Stomach (tissue), 9 donors: ENCODE measurements around the gene ATP8A1. TPM values are rescaled to one million over a fixed set of nuclear protein-coding genes. Genes with fewer than 3 reads are reported as not detected.

Experiments
- DNase-seq, 2 donors: peaks; one replicate each; pipeline versions ENCODE4 v3.0.0 to v3.0.0-alpha.2; 2013 to 2019
- H3K27ac ChIP-seq, 5 donors: fragments of 200-600 bp in 4 of 5; sonication (generic) in 4 of 5; one replicate each; pipeline ENCODE4 v1.5.1; 2013 to 2019; ENCODE audit warnings: mild to moderate bottlenecking in 1 of 5, moderate library complexity in 1 of 5
- H3K27me3 ChIP-seq, 3 donors: fragments of 200-600 bp; sonication (generic); one replicate each; pipeline ENCODE4 v1.5.1; 2017 to 2019; ENCODE audit warnings: mixed run types in 1 of 3
- H3K36me3 ChIP-seq, 4 donors: fragments of 200-600 bp; sonication (generic); 1 replicate in 3 of 4; 2 replicates in 1 of 4; pipeline ENCODE4 v1.5.1; 2016 to 2019
- H3K4me1 ChIP-seq, 4 donors: fragments of 200-600 bp; sonication (generic); one replicate each; pipeline ENCODE4 v1.5.1; 2016 to 2019
- H3K4me3 ChIP-seq, 4 donors: fragments of 200-600 bp; sonication (generic) in 3 of 4; one replicate each; pipeline ENCODE4 v1.5.1; 2016 to 2019; ENCODE audit warnings: mild to moderate bottlenecking in 1 of 4
- H3K9me3 ChIP-seq, 4 donors: fragments of 200-600 bp; sonication (generic); one replicate each; pipeline ENCODE4 v1.5.1; 2016 to 2019
- EP300 ChIP-seq: sonication (generic); formaldehyde crosslinking; IDR thresholded peaks from one replicate; pipeline ENCODE4 v1.6.1; 2017; ENCODE audit warnings: antibody characterized with exemption
- POLR2A ChIP-seq, 4 donors: fragments of 450-650 bp; IDR thresholded peaks; one replicate each; pipeline ENCODE4 v1.6.1; 2016; ENCODE audit warnings: antibody characterized with exemption in 4 of 4, control low read depth in 2 of 4, mild to moderate bottlenecking in 1 of 4, moderate library complexity in 1 of 4
- POLR2AphosphoS5 ChIP-seq, 3 donors: sonication (generic); formaldehyde crosslinking; IDR thresholded peaks; one replicate each; pipeline ENCODE4 v1.6.1; 2016; ENCODE audit warnings: antibody characterized with exemption in 3 of 3
- WGBS, 5 donors: extraction: QIAGEN DNeasy Blood & Tissue Kit in 3 of 5; methylation state at CpG; one replicate each; pipeline versions ENCODE4 v1.1.5 to v1.1.7; 2013 to 2018; 5-methylcytosine and 5-hydroxymethylcytosine counted together
- intact Hi-C: fragments of 100-400 bp; cut with DNase I; formaldehyde crosslinking; loops from one replicate; pipeline ENCODE4 v1.15.1; 2023; ENCODE audit warnings: low total_unique reads
- polyA plus RNA-seq, 3 donors: library from polyadenylated mRNA; stranded (reverse); fragments of 200-250 nt; gene quantifications; one replicate each; pipeline ENCODE4 v1.2.3, GENCODE V29; 2013
- total RNA-seq, 5 donors: library from RNA; depleted of rRNA; stranded (reverse); fragments of >200 nt; gene quantifications; one replicate each; pipeline versions ENCODE4 v1.1.0 to v1.2.3, GENCODE V29; 2014 to 2016
- TF ChIP-seq, protein P1 (sequence below), 7 experiments: fragments of 450-650 bp in 4 of 7; fragments of 200-600 bp in 3 of 7; sonication (generic) in 3 of 7; IDR thresholded peaks; one replicate each; pipeline ENCODE4 v1.5.1; 2016 to 2019; ENCODE audit warnings: antibody characterized with exemption in 7 of 7, control low read depth in 2 of 7, mild to moderate bottlenecking in 1 of 7
- donor health status: healthy with polysubstance abuse.
- donor health status: Bipolar disorder and iron deficiency.
- donor health status: healthy.

ATP8A1 gene
- total and polyA plus RNA-seq, 8 donors = 2.6 to 104 (median 33.2) TPM

DNA sequence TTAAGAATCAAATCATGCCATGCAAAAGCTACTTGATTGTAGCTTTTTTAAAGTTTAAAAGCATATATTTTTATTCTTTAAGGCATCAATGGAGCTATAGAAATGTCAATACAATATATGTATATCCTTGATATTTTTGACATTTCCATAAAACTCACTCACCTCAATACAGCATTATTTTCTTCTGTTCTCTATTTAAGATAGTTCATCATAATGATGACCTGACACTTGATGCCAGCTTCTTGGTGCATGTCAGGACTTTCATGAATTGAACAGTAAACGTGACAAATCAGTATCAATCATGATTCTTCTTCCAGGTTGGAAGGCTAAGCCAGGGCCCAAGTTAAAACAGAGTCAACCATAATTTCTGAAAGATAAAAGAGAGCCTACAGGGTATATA, 33.6 kb upstream of the ATP8A1 start:
- WGBS, 5 donors = 0 to 74% (median 47%) methylated on average over 1 of the region's 1 CpG
- H3K27ac ChIP-seq = no peak overlapping the region
- no peak for DNase-seq
- no peak overlapping the region for H3K4me3 ChIP-seq
- no peaks in the 10 kb centered on the region for H3K4me1 ChIP-seq
- H3K36me3 ChIP-seq = no peaks in the 10 kb centered on the region
- intact Hi-C loops = no loop called here
- TF ChIP-seq, protein P1, sequence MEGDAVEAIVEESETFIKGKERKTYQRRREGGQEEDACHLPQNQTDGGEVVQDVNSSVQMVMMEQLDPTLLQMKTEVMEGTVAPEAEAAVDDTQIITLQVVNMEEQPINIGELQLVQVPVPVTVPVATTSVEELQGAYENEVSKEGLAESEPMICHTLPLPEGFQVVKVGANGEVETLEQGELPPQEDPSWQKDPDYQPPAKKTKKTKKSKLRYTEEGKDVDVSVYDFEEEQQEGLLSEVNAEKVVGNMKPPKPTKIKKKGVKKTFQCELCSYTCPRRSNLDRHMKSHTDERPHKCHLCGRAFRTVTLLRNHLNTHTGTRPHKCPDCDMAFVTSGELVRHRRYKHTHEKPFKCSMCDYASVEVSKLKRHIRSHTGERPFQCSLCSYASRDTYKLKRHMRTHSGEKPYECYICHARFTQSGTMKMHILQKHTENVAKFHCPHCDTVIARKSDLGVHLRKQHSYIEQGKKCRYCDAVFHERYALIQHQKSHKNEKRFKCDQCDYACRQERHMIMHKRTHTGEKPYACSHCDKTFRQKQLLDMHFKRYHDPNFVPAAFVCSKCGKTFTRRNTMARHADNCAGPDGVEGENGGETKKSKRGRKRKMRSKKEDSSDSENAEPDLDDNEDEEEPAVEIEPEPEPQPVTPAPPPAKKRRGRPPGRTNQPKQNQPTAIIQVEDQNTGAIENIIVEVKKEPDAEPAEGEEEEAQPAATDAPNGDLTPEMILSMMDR (IDR thresholded peaks at IDR 0.05) = no peak
- TF ChIP-seq POLR2AphosphoS5 (IDR thresholded peaks at IDR 0.05) (no peak), POLR2A (IDR thresholded peaks at IDR 0.05) (no peak), EP300 (no peak)
- no peaks in the 10 kb centered on the region for H3K27me3 ChIP-seq
- H3K9me3 ChIP-seq = no peaks in the 10 kb centered on the region

DNA sequence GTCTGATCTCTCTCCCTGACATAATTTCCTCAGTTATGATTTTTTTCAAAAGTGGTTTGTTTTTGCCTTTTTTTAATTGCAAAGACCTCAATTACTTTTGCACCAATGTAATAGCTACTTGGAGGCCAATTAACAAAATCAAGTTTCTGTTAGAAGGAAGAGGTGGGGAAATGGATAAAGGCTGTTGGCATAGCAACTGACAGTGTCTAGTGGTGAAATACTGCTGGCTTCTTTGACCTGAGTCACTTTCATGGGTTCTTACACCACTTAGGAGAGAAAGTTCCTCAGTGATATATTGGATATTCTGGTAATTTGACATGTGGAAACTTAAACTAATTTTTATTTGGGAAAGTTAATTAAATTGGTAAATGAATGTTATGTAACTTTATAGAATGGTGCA, 26.5 kb upstream of the ATP8A1 start:
- H3K27me3 ChIP-seq = no peaks in the 10 kb centered on the region
- H3K27ac ChIP-seq = no peak overlapping the region
- H3K4me3 ChIP-seq = no peak overlapping the region
- H3K4me1 ChIP-seq = no peaks in the 10 kb centered on the region
- no peaks in the 10 kb centered on the region for H3K36me3 ChIP-seq
- no peaks in the 10 kb centered on the region for H3K9me3 ChIP-seq
- intact Hi-C loops = no loop called here
- no peak for DNase-seq
- TF ChIP-seq POLR2AphosphoS5 (IDR thresholded peaks at IDR 0.05) = no peak
- no peak for TF ChIP-seq EP300
- TF ChIP-seq, protein P1 (IDR thresholded peaks at IDR 0.05) = no peak
- no peak for TF ChIP-seq POLR2A (IDR thresholded peaks at IDR 0.05)

DNA sequence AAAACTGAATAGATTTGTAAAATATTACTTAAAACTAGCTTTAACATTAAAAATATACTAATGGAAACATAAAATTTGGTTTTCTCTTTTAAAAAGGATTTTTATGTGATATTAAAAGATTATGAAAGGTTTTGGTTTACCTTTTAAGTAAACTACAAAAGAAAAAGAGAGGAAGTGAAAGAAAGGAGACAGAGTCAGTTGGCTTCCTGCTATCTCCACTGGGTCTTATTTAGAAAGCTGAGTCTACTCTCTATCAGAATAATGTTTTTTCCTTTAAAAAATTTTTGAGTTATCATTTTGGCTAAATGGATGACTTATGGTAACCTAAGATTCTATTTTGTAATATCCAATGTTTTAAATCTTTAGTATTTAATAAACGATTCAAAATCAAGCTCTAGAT, 21.6 kb upstream of the ATP8A1 start:
- no peaks in the 10 kb centered on the region for H3K4me1 ChIP-seq
- no peak for DNase-seq
- no peak for TF ChIP-seq POLR2AphosphoS5 (IDR thresholded peaks at IDR 0.05)
- TF ChIP-seq, protein P1 (IDR thresholded peaks at IDR 0.05) = no peak
- TF ChIP-seq EP300 = no peak
- no peak for TF ChIP-seq POLR2A (IDR thresholded peaks at IDR 0.05)
- no peak overlapping the region for H3K27ac ChIP-seq
- no peaks in the 10 kb centered on the region for H3K9me3 ChIP-seq
- intact Hi-C loops = no loop called here
- 70 to 97% (median 85%) methylated on average over 1 of the region's 1 CpG for WGBS, 5 donors
- H3K4me3 ChIP-seq = no peak overlapping the region
- H3K27me3 ChIP-seq = no peaks in the 10 kb centered on the region
- H3K36me3 ChIP-seq = no peaks in the 10 kb centered on the region

DNA sequence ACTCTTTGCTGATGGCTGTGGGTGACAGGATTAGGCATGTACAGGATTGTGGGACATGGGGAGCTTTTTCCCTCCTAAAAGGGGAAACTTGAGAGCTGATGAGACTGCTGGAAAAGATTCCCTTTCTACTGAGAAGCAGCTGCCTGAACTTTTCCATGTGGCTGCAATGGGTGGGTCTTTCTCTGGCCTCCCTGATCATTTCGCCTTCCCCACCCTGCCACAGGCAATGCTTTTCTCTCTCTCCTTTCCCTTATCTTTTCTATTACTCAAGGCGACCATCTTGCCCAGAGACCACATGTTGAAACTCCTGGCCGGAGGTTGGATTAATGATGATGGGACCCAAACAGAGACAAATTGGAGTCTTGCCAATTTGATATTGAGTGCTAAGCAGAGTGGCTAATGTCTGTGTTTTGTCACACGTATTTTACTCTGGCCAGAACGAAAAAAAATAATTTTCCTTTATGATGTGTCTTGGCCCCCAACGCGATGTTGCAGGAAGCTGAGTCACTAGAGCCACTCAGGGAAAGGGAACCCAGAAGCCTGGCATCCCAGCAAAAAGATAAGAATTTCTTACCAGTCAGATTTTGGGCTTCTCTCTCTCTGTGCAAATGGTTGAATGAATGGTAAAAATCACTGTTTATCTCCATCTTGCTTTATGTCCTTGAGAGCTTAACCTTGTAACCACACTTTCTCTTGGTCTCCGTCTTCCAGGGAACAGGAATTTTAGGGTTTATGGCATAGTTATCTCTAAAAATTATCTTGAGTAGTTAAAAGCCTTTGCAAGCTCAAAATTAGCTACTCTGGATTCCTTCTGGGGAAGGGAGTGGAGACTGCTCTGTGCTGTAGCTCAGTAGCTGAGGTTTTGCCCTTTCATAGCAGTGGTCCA, 19.4 kb upstream of the ATP8A1 start:
- Histone ChIP-seq H3K36me3 (no peaks in the 10 kb centered on the region), H3K9me3 (no peaks in the 10 kb centered on the region), H3K4me1 (peaks cover 0 to 9% (median 0%) of the 10 kb centered on the region in 4 donors), H3K27me3 (no peaks in the 10 kb centered on the region), H3K4me3 (no peak overlapping the region), H3K27ac (no peak overlapping the region)
- no peak for DNase-seq
- WGBS, 5 donors = 70 to 81% (median 73%) methylated on average over 8 of the region's 8 CpGs
- TF ChIP-seq EP300 (no peak), POLR2A (IDR thresholded peaks at IDR 0.05) (no peak), POLR2AphosphoS5 (IDR thresholded peaks at IDR 0.05) (no peak)
- TF ChIP-seq, protein P1 (IDR thresholded peaks at IDR 0.05) = no peak
- intact Hi-C loops = no loop called here
